A549 (cell line): ENCODE data around the gene TNRC6C.
A peak's percentile ranks its signal among the peaks of the same experiment; 100 is the strongest.

Experiments used
- CHD2 ChIP-seq: fragments of 150-350 bp; IDR thresholded peaks from 2 replicates; pipeline ENCODE4 v1.6.1; 2014; ENCODE audit warnings: low read length; ENCODE audit not compliant: partially characterized antibody
- EHF ChIP-seq: fragments of 250-450 bp; sonication (Bioruptor Pico); IDR thresholded peaks from 2 replicates; pipeline ENCODE4 v1.5.0; 2020; ENCODE audit warnings: mild to moderate bottlenecking
- FOSL2 ChIP-seq, 2 experiments: fragments of 450-650 bp in 1 of 2; fragments of >200 bp in 1 of 2; sonication (Bioruptor Twin) in 1 of 2; formaldehyde crosslinking; IDR thresholded peaks; 2 replicates each; pipeline versions ENCODE4 v1.5.0 to v1.6.1; 2016 to 2020; ENCODE audit warnings: mild to moderate bottlenecking in 1 of 2, moderate library complexity in 1 of 2
- HDAC2 ChIP-seq: fragments of 200-600 bp; sonication (generic); IDR thresholded peaks from 2 replicates; pipeline ENCODE4 v1.6.1; 2016
- HMGXB4 ChIP-seq: fragments of 250-450 bp; sonication (Bioruptor Pico); IDR thresholded peaks from 2 replicates; pipeline ENCODE4 v1.5.0; 2021; ENCODE audit warnings: mild to moderate bottlenecking, moderate library complexity, borderline replicate concordance
- KDM1A ChIP-seq: fragments of 200-600 bp; sonication (generic); IDR thresholded peaks from 2 replicates; pipeline ENCODE4 v1.6.1; 2016; ENCODE audit warnings: low read depth, mild to moderate bottlenecking
- POLR2A ChIP-seq: IDR thresholded peaks from 2 replicates; pipeline ENCODE4 v1.6.1; 2012; ENCODE audit warnings: mild to moderate bottlenecking, low read length
- RNF2 ChIP-seq: fragments of 200-600 bp; sonication (generic); IDR thresholded peaks from 2 replicates; pipeline ENCODE4 v1.6.1; 2016; ENCODE audit warnings: low read depth, mild to moderate bottlenecking, antibody characterized with exemption, moderate library complexity, borderline replicate concordance
- SREBF2 ChIP-seq: fragments of 450-650 bp; IDR thresholded peaks from 2 replicates; pipeline ENCODE4 v1.6.1; 2014; ENCODE audit warnings: mild to moderate bottlenecking, moderate library complexity
- USF2 ChIP-seq: fragments of 450-650 bp; IDR thresholded peaks from 2 replicates; pipeline ENCODE4 v1.6.1; 2014; ENCODE audit warnings: antibody characterized with exemption
- TF ChIP-seq, protein P1 (sequence below): fragments of >200 bp; sonication (Bioruptor Twin); formaldehyde crosslinking; IDR thresholded peaks from 3 replicates; pipeline ENCODE4 v1.5.1; 2016
- TF ChIP-seq, protein P2 (sequence below): fragments of 150-350 bp; IDR thresholded peaks from 2 replicates; pipeline ENCODE4 v1.6.1; 2014; ENCODE audit warnings: low read depth, mild to moderate bottlenecking, low read length
- TF ChIP-seq, protein P3 (sequence below): IDR thresholded peaks from 2 replicates; pipeline ENCODE4 v1.6.1; 2012

DNA sequence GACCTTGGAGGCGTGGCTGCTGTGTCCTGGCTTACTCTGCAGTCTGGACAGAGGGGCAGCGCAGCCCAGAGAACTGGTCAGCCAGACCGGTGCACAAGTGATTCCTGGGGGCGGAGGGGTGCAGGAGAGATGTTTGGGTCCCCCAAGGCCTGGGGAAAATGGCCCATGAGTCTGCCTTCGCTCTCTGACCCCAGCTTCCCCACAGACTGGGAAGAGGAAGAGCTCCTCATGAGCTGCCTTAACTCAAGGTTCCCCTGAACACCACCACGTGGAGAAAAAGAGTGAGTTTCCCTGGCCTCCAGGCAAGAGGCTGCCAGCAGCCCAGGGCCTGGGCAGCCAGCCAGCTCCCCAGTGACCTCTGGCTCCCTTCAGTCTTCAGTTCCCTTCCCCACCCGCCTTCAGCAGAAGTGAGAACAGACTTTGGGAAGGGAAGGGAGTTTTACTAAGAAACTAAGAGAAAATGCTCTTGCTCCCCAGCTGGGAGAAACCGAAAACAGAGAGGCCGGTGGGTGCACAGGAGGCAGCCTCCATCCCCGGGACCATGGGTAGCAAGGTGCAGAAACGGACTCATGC is 185.7 kb downstream of the TNRC6C start:
- no peak for TF ChIP-seq POLR2A
- no peak for TF ChIP-seq CHD2
- peak; percentile 21; the same call in 1 of the 2 replicates for TF ChIP-seq USF2
- TF ChIP-seq, protein P1, sequence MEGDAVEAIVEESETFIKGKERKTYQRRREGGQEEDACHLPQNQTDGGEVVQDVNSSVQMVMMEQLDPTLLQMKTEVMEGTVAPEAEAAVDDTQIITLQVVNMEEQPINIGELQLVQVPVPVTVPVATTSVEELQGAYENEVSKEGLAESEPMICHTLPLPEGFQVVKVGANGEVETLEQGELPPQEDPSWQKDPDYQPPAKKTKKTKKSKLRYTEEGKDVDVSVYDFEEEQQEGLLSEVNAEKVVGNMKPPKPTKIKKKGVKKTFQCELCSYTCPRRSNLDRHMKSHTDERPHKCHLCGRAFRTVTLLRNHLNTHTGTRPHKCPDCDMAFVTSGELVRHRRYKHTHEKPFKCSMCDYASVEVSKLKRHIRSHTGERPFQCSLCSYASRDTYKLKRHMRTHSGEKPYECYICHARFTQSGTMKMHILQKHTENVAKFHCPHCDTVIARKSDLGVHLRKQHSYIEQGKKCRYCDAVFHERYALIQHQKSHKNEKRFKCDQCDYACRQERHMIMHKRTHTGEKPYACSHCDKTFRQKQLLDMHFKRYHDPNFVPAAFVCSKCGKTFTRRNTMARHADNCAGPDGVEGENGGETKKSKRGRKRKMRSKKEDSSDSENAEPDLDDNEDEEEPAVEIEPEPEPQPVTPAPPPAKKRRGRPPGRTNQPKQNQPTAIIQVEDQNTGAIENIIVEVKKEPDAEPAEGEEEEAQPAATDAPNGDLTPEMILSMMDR: 0 out of 3 replicates have a peak, but pooled peaks have one; percentile 10
- no peak for TF ChIP-seq EHF
- TF ChIP-seq HDAC2: no peak
- TF ChIP-seq SREBF2: no peak
- no peak for TF ChIP-seq KDM1A
- TF ChIP-seq HMGXB4: no peak
- TF ChIP-seq, protein P2, sequence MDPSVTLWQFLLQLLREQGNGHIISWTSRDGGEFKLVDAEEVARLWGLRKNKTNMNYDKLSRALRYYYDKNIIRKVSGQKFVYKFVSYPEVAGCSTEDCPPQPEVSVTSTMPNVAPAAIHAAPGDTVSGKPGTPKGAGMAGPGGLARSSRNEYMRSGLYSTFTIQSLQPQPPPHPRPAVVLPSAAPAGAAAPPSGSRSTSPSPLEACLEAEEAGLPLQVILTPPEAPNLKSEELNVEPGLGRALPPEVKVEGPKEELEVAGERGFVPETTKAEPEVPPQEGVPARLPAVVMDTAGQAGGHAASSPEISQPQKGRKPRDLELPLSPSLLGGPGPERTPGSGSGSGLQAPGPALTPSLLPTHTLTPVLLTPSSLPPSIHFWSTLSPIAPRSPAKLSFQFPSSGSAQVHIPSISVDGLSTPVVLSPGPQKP: no peak
- TF ChIP-seq FOSL2 (IDR thresholded peaks at IDR 0.05): no peak
- no peak for TF ChIP-seq FOSL2 (CRISPR knock-in tag; IDR thresholded peaks at IDR 0.05)
- no peak for TF ChIP-seq RNF2
- TF ChIP-seq, protein P3, sequence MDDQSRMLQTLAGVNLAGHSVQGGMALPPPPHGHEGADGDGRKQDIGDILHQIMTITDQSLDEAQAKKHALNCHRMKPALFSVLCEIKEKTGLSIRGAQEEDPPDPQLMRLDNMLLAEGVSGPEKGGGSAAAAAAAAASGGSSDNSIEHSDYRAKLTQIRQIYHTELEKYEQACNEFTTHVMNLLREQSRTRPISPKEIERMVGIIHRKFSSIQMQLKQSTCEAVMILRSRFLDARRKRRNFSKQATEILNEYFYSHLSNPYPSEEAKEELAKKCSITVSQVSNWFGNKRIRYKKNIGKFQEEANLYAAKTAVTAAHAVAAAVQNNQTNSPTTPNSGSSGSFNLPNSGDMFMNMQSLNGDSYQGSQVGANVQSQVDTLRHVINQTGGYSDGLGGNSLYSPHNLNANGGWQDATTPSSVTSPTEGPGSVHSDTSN: no peak
